8988T (cell line): ENCODE measurements around the gene SPDYE3.
"Not testable (repeated sequence)": the region's sequence is repeated elsewhere in the genome, so short reads cannot be mapped to it uniquely, and the experiment has no call there.

Experiments used
- DNase-seq: peaks from one replicate; pipeline ENCODE4 v3.0.0; 2011

Gene SPDYE3

DNA sequence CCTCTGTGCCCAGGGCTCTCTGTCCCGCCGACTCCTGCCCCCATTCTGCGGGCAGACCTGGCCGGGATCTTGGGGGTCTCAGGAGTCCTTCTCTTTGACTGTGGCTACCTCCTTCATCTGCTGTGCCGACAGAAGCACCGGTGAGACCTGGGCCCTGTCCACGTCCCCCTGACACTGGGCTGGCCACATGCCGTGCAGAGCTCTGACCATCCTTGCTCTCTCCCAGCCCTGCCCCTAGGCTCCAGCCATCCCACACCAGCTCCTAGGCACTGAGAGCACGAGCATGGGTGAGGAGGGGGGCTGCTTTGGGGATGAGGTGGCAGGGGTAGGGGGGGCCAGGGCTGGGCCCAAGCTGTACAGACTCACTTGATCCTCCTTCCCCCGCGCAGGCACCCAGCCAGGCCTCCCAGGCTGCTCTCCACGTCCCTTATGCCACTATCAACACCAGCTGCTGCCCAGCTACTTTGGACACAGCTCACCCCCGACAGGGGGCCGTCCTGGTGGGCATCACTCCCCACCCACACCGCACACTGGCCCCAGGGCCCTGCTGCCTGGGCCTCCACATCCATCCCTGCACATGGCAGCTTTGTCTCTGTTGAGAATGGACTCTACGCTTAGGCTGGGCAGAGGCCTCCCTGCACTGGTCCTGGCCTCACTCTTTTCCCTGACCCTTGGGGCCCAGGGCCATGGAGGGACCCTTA lies 45.6 kb downstream of the SPDYE3 start:
- no peak for DNase-seq

DNA sequence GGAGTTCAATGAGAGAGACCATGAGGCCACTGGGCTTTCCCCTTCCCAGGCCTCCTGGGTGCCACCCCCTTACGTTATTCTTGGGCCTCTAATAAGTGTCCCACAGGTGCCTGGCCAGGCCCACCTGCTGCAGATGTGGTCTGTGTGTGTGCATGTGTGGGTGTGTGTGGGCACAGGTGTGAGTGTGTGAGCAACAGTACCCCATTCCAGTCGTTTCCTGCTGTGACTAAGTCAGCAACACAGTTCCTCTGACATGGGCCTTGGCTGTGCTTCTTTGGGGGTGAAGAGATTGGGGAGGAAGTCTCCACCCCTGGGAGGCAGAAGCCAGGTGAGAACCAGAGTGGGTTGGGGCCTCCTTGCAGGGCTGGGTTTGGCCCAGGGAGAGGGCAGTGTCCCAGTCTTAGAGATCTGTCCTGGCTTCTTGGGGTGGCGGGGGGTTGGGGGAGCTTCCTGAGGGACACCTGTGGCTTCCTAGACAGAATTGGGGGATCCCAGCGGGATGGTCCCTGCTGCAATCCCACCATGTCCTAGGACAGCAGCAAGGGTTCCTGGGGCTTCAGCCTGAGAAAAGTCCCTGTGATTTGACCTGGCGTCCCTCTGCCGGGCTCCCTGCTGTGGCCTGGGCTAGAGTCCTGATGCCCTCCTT lies 46.3 kb downstream of the SPDYE3 start:
- no peak for DNase-seq

DNA sequence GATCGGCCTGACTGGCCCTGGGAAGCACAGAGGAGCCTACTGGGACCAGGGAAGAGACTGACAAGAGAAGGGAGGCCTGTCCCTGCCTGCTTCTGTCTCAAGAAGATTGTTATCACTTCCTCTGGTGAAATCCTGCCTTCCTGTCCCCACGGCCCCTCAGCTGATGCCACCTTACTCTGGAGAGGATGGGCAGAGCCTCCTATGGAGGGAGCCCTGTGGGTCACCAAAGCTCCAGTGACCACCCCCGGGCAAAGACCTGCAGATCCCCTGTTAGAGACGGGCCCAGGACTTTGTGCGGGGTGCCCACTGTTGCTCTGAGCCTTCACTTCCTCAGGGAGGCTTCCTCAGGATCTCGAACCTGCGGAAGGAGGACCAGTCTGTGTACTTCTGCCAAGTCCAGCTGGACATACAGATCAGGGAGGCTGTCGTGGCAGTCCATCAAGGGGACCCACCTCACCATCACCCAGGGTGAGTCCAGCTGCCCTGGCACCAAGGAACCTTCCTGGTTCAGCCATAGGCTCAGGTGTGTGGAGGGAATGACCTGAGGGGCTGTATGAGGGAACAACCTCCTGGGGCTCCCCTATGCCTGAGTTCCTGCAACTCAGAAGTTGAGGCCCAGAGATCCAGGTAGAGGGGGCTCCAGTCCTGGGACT lies 49.0 kb downstream of the SPDYE3 start:
- DNase-seq: no peak

DNA sequence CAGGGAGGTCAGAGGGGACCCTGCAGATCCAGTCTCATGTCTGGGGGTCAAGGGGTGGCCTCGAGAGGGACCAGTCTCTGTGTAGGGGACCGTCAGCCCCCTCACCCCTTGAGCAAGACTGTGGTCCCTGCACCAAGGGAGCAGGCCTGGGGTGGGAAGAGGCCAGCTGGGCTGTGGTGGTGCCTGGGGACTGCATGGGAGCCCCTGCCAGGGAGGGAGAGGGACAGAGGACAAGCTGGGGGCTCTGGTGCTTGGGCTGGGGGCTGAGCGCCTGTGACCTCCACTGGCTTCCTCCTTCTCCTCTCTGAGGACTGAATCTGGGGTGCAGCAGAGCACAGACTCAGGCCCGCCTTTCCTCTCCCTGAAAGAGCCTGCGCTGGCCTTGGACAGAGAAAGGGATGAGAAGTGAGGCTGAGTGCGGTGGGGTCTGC lies 49.6 kb downstream of the SPDYE3 start:
- no peak for DNase-seq

DNA sequence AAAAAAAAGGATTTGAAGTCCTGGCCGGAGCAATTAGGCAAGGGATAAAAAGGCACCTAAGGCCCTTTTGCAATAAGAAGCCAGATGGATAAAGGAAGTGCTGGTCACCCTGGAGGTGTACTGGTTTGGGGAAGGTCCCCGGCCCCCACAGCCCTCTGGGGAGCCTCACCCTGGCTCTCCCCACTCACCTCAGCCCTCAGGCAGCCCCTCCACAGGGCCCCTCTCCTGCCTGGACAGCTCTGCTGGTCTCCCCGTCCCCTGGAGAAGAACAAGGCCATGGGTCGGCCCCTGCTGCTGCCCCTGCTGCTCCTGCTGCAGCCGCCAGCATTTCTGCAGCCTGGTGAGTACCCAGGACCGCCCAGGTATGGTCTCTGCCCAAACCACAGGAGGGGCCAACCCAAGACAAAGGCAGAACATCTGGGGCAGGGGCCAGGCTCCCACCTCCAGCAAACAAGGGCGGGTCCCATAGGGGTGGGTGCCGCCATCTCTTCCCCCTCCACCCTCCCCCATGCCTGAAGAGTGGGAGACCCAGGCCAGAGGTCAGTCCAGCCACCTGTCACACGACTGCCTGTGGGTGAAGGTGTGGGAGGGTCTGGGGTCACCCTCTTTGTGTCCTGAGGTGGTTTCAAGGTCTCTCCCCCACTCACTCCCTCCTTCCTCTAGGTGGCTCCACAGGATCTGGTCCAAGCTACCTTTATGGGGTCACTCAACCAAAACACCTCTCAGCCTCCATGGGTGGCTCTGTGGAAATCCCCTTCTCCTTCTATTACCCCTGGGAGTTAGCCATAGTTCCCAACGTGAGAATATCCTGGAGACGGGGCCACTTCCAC lies 50.7 kb downstream of the SPDYE3 start, which contains the start of gene PILRB:
Gene PILRB, plus strand, starts transcription at position 91 of the 830 bp plus-strand sequence. Its CDS starts 186 bp downstream, at position 277.
- DNase-seq: no peak

DNA sequence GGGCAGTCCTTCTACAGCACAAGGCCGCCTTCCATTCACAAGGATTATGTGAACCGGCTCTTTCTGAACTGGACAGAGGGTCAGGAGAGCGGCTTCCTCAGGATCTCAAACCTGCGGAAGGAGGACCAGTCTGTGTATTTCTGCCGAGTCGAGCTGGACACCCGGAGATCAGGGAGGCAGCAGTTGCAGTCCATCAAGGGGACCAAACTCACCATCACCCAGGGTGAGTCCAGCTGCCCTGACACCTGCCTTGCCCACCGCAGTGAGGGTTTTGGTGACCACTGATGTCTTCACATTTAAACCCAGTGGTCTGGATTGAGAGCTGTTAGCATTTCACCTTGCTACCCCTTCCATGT lies 51.3 kb downstream of the SPDYE3 start:
- DNase-seq: no peak

DNA sequence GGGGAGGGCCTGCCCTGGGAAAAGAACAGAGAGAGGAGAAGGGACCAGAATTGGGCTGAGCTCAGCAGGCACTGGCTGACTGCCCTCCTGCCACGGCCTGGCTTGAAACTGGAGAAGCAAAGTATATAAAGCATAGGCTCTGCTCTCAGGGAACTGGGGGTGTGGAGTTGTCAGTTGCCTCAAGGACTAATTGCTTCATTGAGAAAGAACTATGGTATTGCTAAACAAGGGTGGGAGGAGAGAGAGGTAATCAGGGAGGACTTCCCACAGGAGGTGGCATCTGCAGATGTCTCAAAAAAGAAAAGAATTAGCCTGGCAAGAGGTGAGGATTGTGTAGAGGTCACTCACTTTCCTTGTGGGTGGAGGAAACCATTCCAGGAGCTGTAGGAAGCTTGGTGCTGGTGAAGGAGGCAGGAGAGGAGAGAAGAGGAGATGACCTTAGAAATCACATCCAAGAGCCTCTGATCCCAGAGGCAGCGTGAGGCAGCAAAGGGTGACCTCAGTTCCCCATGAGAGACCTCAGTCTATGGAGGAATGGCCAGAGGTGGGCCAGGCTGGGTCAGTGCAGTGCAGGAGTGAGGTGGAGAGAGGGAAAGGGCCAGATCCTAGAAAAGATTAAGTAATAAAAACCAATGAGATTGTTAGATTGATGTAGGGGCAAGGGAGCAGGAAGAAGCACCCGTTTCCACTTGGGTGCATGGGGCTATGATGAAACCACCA lies 52.8 kb downstream of the SPDYE3 start:
- no peak for DNase-seq

DNA sequence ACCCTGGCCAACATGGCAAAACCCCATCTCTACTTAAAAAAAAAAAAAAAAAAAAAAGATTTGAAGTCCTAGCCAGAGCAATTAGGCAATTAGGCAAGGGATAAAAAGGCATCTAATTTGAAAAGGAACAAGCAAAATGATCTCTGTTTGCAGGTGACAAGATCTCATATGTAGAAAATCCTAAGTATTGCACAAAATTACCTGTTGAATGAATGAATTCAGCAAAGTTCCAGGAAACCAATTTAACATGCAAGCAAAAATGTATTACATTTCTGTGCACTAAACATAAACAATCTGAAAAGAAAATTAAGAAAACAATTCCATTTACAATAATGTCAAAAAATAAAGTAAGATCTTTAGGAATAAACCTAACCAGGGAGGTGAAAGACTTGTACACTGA lies 55.6 kb downstream of the SPDYE3 start:
- no peak for DNase-seq

DNA sequence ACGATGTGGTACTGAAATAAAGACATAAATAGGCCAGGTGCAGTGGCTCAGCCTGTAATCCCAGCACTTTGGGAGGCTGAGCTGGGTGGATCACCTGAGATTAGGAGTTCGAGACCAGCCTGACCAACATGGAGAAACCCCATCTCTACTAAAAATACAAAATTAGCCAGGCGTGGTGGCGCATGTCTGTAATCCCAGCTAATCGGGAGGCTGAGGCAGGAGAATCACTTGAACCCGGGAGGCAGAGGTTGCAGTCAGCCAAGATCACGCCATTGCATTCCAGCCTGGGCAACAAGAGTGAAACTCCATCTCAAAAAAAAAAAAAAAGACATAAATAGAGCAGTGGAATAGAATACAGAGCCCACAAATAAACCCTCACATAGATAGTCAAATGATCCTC lies 56.3 kb downstream of the SPDYE3 start:
- DNase-seq: not testable (repeated sequence)

DNA sequence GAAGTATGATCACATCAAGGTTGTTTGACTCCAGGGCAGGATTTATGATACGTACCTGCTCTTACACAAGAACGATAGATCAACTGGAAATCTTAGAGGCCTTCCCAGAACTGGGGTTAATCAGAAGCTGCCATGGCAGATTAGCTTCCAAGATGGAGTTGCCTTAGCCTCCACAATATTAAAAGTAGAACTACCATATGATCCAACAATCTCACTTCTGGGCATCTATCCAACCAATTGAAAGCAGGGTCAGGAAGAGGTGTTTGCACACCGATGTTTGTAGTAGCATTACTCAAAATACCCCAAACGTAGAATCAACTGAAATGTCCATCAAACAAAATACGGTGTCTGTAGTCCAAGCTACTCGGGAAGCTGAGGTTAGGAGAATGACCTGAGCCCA lies 57.0 kb downstream of the SPDYE3 start:
- DNase-seq: no peak

DNA sequence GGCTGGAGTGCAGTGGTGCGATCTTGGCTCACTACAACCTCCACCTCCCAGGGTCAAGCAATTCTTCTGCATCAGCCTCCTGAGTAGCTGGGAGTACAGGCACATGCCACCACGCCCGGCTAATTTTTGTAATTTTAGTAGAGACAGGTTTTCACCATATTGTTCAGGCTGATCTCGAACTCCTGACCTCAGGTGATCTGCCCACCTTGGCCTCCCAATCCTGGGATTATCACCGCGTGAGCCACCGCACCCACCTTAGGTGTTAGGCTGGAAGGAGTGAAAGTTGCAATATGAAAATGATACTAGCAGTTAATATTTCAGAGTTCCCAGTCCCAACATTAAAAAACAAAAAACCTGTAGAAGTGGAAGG lies 58.5 kb downstream of the SPDYE3 start:
- not testable (repeated sequence) for DNase-seq

DNA sequence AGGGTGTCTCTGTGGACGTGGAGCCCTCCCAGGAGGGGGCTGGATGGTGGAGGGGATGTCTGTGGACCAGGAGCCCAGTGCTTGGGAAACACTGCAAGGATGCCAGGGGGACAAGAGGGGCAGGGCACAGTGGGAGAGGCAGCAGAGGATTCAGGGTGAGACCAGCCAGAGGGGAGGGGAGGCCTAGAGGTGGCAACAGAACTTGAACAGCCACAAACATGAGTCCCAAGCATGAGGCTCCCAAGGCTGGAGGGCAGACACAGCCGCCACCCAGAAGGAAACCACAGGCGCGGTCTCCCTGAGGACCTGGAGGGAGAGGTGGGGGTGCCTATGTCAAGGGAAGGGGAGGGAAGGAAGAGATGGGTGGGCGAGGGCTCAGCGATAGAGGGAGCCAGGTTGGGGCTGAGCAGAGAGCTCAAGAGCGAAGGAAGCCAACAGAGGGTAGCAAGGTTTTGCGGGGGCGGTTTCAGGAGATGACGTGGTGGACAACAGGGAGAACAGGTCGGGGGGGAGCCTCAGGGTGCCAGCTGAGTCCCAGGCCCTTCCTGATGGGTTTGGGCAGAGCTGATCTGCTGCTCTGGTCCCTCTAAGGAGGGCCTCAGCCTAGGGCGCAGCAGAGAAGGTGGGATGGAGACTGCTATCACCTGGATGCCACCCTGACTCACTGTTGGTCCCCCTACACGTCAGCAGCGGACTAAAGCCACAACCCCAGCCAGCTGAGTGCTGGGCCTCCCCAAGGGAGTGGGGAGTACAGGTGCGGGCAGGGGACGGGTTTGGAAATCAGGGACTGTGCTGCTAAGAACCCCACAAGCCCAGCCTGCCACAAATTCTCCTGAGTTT lies 59.1 kb downstream of the SPDYE3 start:
- DNase-seq: no peak

DNA sequence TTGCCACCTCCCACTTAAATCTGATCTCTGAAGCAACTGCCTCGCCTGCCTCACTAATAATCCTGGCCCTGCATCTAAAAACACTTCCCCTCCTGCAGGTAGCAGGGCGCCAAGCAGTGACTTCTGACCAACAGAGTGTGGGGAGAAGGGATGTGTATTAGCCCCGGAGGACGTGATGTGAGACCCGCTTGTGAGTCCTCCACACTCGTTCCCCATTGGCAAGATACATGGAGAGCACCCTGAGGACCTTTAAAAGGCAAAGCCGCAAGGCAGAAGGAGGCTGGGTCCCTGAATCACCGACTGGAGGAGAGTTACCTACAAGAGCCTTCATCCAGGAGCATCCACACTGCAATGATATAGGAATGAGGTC lies 59.7 kb downstream of the SPDYE3 start:
- DNase-seq: no peak

DNA sequence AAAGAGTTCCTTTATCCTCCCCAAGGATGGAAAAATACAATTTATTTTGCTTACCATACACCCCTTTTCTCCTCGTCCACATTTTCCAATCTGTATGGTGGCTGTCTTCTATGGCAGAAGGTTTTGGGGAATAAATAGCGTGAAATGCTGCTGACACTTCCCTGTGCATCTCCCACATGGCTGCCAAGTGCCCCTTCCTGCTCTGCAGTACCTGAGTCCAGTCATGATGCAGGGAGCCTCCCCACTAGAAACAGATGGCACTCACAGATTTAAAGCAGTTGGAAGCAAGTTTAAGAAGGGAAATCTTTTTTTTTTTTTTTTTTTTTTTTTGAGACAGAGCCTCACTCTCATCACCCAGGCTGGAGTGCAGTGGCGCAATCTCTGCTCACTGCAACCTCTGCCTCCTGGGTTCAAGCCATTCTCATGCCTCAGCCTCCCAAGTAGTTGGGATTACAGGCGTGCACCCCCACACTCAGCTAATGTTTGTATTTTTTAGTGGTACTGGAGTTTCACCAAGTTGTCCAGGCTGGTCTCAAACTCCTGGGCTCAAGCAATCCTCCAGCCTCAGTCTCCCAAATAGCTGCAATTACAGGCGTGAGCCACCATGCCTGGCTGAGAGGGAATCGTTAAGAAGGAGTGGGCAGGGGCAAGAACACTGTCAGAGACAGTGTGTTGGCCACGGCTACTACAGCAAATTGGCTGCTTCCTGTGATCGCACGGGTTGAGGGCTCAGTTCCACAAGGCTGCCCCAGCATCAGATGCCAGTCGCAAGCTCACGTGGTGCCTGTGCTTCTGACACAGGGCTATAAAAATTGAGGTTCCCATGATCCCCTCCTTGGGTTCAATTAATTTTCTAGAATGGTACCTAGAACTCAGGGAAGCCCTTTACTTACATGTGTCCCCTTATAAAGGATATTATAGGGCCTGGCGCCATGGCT lies 60.4 kb downstream of the SPDYE3 start:
- no peak for DNase-seq

DNA sequence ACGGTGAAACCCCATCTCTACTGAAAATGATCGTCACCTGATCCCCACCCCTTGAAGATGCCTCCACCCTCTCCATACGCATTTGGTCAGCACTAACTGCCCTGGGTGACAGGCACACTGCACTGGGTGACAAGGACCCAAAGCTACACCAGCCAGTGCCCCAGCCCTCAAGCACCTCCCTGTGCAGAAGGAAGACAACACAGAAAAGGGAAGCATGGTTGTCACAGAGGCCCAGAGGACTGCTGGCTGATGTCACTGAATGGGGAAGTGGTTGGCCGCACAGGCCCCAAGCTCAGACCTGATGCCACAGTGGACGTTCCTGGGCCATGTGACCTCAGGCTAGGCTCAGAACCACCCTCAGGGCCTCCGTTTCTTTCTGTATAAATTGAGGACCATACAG lies 61.6 kb downstream of the SPDYE3 start:
- no peak for DNase-seq

DNA sequence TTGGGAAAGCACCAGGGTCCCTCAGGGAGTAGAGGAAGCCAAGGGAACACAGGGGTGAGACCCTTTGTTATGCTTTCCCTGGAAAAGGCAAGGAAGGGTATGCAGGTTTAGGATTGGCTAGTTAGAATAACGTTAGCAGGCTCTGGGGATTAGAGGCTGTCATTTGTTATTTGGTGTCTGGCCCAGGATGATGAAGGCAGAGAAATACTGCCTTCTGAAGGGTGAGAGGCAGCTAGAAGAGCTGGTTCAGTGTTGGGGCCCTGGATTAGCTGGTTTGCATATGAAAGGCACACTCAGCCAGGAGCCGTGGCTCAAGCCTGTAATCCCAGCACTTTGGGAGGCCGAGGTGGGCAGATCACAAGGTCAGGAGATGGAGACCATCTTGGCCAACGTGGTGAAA lies 62.8 kb downstream of the SPDYE3 start:
- no peak for DNase-seq

DNA sequence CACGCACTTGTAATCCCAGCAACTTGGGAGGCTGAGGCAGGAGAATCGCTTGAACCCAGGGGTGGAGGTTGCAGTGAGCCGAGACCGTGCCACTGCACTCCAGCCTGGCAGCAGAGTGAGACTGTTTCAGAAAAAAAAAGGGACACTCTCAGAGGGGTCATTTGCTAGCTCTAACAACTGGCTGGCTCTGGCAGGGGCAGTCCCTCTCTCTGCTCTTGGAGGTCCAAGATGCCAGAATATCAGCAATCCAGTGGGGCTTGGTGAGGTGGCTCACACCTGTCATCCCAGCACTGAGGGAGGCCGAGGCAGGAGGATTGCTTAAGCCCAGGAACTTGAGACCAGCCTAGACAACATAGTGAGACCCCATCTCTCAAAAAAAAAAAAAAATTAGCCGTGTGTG lies 63.2 kb downstream of the SPDYE3 start:
- DNase-seq: no peak

DNA sequence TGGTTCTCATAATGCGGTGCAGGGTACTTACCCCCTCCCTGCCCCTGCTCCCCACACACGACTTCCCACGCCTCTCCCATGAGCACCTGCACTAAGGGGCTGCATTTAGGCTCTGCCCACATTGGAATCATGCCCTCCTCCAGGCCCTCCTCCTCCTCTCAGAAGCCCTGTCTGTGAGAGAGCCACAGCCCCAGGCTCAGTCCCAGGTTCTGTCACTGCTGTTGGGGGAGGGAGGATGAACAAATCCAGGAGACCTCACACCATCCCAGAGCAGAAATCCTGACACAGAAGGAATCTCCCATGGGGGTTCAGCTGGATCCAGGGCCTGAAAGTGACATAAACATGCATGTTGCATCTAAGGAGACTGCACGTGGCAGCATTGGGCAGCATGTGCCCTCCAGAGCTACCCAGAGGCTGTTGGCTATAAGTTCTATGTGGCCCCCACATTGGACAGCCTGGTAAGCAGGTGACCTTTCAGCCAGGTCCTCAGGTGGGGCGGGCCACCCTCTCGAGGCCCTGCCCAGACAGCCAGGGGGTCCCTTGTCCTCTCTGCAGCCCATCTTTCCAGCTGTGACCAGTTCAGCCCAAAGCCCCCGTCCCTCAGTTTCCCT lies 64.2 kb downstream of the SPDYE3 start:
- no peak for DNase-seq
